SW480 (cell line): ENCODE measurements around the gene BCL2L14.

Experiments used
- DNase-seq: peaks from one replicate; pipeline ENCODE4 v3.0.0-alpha.2; 2016; ENCODE audit warnings: low spot score

The BCL2L14 gene

GRCh38 chr12:12056951-12057350 is 13.8 kb upstream of the BCL2L14 start:
- DNase-seq = no peak

- DNase-seq = no peak
Observed at GRCh38 chr12:12064596-12064995, 6.1 kb upstream of the BCL2L14 start.

GRCh38 chr12:12068751-12069150 is 2.0 kb upstream of the BCL2L14 start:
- no peak for DNase-seq

GRCh38 chr12:12069821-12070548 is 754 bp upstream of the BCL2L14 start:
- no peak for DNase-seq

- no peak for DNase-seq
Observed at GRCh38 chr12:12072064-12072760, 1.5 kb downstream of the BCL2L14 start.

- DNase-seq = no peak
Observed at GRCh38 chr12:12079291-12079690, 8.6 kb downstream of the BCL2L14 start.

- DNase-seq = peak; percentile 71
Observed at GRCh38 chr12:12081836-12082497, 11.2 kb downstream of the BCL2L14 start.

GRCh38 chr12:12083688-12084087 is 12.9 kb downstream of the BCL2L14 start:
- no peak for DNase-seq

- no peak for DNase-seq
Observed at GRCh38 chr12:12086362-12086761, 15.6 kb downstream of the BCL2L14 start.

- DNase-seq = no peak
Observed at GRCh38 chr12:12086973-12087692, 16.4 kb downstream of the BCL2L14 start.

GRCh38 chr12:12087693-12088034 is 16.9 kb downstream of the BCL2L14 start:
- no peak for DNase-seq

GRCh38 chr12:12088147-12088546 is 17.4 kb downstream of the BCL2L14 start:
- DNase-seq = no peak

GRCh38 chr12:12088761-12089160 is 18.0 kb downstream of the BCL2L14 start:
- DNase-seq = no peak

GRCh38 chr12:12091071-12091470 is 20.3 kb downstream of the BCL2L14 start:
- no peak for DNase-seq

- no peak for DNase-seq
Observed at GRCh38 chr12:12091977-12092663, 21.4 kb downstream of the BCL2L14 start.

- no peak for DNase-seq
Observed at GRCh38 chr12:12094481-12094880, 23.7 kb downstream of the BCL2L14 start.

- no peak for DNase-seq
Observed at GRCh38 chr12:12095021-12095420, 24.3 kb downstream of the BCL2L14 start.

- DNase-seq = no peak
Observed at GRCh38 chr12:12097891-12098690, 27.4 kb downstream of the BCL2L14 start.

- no peak for DNase-seq
Observed at GRCh38 chr12:12098691-12099015, 27.9 kb downstream of the BCL2L14 start.

- no peak for DNase-seq
Observed at GRCh38 chr12:12099102-12099501, 28.4 kb downstream of the BCL2L14 start.

GRCh38 chr12:12107678-12108077 is 36.9 kb downstream of the BCL2L14 start:
- no peak for DNase-seq
